Activated T-helper 1 cell treated with Interleukin-2 at 50 U/mL for 16 hours (primary cell): ENCODE results near the gene CELF4.

ENCODE experiments used
- DNase-seq: peaks from one replicate; pipeline ENCODE4 v3.0.0-alpha.2; 2020; ENCODE audit warnings: low read depth

The CELF4 gene

DNA sequence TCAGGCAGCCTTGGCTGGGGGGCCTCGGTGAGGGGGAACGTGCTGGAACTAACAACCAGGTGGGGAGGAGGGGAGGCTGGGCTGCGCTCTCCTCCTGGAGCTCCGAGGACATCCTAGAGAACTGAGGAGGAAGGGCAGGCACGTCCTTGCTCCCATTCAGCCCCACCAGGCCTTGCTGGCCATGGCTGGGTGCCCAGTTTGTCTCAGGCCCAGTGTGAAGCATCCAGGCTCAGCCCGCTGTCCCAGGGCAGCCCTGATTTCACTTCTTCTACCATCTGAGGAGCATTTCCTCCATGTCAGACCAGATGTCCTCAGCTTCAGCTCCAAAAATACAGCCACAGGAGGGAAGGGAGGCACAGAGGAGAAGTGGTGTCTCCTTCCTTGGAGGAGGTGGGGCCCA, 125.4 kb downstream of the CELF4 start:
- DNase-seq: no peak

DNA sequence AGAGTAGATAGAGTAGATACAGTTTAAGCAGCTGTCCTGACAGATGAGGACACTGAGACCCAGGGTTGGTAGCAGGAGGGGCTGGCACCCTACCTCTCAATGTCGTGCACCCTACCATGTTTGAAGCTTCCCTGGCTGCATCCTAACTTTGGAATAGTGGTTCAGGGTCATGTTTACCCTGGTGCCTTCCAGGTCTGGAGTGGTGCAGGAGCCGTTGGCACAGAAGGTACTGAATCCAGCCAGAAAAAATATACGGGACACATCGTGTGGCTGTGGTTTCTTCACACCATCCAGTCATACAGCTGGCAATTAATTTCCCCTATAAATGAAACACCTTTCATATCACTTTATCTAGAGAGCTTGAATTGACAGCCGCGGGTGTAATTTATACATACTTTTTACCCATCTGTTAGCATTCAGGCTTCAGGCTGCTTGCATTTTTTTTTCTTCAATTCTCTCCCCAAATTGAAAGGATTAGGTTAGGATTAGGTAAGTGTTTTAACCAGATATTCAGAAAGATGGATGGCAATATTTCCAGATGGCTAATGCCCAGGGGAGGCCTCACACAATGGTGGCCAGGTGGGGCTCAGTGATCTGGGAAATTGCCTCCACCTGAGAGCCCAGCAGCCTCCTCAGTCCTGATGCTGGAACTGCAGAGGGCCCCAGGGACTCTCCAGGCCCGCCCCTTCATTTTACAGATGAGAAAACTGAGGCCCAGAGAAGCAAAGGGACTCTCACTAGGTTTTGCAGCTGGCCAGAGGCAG, 127.0 kb downstream of the CELF4 start:
- DNase-seq: no peak

DNA sequence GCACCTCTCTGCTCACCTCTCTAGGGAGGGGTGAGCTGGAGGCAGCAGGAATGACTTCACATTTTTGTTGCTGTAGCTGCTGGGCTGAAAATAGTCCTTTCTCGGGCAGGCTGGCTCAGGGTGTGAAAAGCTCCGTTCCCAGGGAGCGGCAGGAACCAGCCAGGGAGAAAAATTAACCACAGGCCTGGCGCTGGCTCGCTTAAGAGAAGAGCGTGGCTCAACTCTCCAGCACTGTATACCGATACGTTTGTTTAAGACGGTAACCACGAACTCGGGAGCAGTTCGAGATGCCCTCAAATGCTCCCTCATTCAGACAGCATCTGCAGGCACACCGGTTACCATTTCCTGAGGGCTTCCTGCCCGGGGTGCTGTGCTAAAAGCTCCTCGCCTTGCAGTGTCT, 129.6 kb downstream of the CELF4 start:
- DNase-seq: no peak

DNA sequence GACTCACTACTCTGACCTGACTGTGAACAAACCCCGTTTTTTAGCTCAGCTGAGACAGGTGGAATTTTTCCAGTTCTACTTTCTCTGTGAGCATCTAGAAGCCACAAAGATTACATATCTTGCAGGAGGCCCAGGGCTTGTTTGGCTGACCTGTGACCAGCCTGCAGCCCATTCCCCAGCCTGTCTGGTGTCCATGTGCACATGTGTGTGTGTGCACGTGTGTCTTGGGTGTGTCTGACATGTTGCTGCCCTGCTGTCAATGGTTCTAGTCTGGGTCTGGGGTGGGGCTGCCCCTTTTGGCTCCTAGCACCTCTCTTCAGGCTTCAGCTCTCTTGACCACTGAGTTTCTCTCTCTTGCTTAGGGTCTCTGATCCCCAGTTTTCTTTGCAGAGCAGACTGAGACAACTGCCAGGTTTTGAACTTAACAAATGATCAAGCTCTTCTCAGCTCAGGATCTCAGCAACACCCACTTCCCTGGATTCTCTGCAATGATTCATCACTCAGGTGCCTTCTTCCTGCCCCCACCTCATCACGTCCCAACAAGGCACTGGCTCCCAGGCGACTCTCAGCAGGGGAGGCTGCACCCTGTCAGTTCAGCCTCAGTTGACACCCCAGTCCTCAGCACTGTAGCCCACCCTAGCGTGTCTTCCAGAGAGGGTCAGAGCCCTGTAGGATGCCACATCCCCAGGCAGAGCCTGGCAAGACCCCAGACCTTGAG, 130.3 kb downstream of the CELF4 start:
- DNase-seq: no peak

DNA sequence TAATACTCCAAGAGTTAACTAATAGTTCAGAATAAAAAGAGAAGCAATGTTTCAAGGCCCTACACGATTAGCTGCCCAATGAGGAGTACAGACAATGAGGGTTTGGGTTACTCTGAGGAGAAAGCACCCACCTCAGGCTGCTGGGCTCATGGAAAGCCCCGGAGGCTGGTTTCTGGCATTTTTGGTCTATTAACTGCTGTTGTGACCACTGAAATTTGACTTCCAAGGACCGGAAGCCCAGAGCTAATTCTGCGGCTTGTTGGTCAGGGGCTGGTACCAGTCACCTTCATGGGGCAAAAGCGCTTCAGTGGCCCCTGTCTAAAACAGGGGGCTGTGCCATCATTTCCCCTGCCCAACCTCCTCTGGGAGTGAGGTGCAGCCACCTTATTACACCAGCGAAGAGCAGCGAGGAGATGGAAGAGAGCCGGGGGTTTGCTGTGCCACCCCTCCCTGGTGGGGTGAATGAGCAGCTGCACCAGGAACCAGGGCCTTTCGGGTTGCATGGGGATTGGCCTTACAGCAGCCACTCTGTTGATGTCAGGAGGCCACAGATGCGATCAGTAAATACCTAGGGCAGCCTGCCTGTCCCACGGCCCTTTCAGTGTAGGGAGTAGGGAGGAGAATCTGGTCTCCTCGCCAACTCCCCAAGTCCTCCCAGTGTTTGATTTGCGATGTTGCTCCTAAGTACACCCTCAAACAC, 131.3 kb downstream of the CELF4 start:
- no peak for DNase-seq

DNA sequence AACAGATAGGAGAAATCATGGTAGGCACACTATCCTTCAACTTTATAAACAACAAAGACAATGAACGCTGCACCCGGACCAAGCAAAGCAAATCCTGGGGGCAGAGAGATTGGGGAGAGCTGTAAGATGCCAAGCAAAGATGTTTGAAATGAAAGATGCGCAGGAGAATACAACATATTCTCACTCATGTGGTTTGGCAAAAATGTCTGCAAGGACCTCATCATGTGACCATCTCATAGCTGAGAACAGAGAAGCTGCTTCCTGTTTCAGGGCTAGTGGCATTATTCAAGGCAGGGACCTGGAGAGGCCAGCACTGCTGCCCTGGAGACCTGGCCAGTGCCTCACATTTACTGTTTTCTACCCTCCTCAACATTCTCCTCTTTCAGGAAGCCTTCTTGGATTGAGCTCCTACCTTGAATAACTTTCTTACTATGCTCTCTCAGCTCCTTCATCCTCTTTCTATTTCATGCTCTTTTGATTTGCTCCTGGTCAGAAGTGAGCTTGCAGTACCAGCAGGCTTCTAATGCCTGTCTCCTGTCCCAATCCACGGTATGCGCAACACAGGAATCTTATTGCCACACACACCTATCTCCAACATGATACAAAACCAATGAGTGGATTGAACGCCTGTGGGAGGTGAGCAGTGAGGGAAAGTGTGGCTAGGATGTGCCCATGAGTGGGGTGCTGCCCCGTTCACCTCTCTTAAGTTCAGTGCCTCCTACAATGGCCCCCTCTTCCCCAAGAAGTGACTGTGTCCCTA, 133.0 kb downstream of the CELF4 start:
- DNase-seq: no peak

DNA sequence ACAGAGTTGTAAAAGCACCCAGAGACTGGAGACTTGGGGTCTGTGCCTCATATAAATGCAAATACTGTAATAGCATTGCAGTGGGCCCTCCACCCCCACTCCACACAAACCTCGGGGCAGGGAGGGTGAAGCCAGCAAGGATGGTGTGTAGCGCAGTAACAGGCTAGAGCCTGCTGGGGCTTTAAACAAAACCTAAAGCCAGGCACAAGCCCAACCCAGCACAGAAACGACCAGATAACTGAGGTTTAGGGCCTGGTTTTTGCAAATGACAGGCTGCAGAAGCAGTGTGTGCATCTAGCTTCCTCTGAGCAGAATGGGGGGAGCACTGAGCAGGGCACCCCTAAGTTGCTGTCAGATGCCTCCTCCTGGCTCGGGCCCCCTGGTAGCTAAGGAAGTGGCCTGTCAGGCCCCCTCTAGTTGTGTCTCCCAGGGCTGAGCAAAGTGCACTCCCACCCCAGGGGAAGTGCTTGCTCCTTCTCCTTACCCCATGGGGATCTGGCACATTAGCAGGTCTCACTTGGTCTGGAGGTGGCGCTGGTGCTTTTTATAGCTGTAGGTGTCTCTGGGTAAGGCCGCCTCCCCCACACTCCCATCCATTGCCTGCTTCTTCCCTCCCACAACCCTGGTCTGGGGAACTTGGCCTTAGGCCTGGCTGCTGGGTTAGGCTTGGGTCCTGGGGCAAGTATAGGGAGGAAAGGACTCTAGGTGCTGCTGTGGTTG, 135.1 kb downstream of the CELF4 start:
- DNase-seq: no peak

DNA sequence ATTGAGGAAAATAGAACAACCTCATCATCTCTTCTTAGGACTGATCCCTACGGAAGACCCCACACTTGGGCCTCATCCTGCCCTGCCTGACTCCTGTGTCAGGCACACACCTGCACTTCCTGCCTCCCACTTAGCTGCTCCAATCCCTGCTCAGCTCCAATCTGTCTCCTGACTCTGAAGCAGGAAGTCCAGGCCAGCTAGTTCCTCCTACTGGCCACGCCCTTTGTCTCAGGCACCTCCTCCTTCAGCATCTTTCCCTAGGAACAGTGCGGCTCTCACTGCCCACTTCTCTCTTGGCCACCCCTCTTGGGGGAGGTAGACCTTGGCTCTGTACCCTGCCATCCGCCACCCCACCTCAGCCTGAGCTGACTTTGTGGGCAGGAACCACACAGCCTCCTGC, 135.8 kb downstream of the CELF4 start:
- DNase-seq: no peak

DNA sequence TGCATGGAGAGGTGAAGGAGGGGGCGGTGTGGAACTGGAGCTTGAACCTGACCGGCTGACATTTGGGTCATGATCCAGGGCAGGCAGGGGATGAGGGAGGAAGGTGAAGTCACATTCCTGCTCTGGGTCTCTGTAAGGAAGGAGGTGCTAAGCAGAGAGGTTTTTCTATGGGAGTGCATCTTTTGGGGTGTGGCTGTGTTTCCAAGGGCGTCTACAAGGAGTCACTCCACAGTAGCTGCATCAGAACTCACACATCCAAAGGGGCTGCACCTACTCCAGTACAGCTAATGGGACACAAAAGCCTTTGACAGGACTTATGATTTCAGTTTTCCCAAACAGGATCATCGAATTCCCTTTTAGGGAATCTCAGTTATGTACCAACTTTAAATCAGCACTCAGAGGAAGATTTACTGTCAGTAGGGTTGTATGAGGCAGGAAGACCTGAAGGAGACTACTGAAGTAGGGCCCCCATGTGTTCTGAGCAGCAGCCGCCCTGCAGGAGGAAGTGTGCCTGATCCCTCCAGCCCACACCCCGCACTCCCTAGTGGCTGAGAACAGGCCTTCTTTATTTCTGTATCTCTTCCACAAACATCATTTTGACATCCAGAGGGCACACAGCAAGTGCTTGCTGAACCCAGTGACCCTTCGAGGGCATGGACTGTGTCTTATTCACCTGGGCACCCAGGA, 137.2 kb downstream of the CELF4 start:
- DNase-seq: no peak

DNA sequence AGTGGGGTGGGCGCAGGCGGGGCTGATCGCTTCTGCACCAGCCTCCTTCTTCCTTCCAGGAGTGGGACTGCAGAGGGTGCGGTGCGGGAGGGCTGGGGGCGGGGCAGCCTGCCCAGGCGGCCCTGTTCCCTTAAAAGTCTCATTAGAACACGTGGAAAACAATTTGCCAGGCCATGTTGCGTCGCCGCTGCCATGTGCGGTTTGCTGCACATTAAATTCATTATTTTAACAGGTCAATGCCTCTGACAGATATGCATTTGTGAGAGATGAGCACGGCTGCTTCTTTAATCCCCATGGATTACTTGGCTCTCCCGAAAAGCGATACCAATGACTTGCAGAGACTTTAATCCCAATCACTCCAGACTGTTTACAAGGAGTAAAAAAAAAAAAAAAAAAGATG, 139.0 kb downstream of the CELF4 start:
- no peak for DNase-seq

DNA sequence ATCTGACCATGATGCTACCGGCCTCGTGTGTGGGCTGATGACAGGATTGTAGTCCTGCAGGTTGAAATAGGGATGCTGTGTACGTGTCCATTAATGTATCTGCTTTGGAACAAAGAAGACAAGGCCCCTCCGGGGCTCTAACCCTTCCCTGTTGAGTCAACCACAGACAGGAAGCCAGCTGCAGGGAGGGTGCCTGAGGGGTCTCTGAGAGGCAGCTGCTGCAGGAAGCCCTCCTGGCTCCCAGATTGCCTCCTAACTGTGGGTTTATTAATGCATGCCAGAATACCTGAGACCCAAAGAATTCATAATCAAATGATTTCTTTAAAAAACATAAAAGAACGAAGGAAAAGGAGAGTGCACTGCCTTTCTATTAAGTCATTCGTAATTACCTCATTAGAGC, 140.4 kb downstream of the CELF4 start:
- no peak for DNase-seq

DNA sequence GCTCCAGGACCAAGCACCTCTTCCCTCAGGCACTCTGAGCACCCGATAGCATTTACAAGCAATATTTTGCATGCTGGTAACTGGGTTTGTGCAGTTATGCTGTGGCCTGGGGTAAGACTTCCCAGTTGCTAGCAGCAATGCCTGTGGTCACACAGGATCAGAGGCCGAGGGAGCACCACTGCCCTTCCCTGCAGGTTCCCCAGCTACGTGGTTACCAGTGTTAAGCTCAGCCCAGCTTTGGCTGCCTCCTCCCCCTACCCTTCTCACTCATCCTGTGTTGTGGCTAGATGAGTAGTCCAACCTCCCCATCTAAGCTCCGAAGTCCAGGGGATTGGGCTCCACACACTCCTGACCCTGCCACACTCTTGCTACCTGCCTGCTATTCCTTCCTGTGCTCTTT, 141.1 kb downstream of the CELF4 start:
- no peak for DNase-seq

DNA sequence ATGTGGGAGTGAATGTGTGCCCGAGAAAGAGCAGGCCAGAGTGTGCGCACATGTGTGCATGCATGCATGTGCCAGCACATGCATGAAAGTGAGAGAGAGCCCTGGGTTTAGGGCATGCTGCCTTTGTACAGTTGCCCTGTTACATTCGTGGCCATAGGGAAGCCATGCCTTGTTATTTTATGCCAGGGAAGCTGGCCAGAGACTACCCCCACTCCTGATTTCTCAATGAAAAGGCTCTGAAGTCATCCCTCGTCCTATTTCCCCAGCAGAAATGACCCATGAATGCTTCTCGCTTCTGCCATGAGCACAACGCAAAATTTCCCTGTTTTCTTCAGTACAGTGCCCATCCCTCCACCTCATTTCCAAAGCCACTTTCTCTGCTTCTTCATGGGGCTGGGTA, 143.0 kb downstream of the CELF4 start:
- DNase-seq: no peak

DNA sequence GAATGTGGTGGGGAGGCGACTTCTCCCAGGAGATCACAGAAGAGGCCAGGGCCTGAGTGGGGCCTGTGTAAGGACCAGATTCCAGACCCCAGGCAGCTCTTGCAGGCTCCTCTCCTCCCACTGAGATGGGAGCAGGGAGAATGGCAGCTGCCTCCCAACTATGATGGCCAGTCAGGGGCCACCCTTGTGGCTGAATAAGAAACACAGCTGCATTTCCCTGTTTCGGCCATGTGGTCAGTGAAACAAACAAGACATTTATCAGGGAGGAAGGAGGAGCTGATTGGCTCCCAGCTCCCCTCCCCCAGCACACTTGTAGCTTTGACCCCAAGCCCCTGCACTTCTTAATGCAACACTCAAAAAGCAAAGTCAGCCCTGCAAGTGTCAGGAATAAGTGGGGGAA, 143.5 kb downstream of the CELF4 start:
- DNase-seq: no peak

DNA sequence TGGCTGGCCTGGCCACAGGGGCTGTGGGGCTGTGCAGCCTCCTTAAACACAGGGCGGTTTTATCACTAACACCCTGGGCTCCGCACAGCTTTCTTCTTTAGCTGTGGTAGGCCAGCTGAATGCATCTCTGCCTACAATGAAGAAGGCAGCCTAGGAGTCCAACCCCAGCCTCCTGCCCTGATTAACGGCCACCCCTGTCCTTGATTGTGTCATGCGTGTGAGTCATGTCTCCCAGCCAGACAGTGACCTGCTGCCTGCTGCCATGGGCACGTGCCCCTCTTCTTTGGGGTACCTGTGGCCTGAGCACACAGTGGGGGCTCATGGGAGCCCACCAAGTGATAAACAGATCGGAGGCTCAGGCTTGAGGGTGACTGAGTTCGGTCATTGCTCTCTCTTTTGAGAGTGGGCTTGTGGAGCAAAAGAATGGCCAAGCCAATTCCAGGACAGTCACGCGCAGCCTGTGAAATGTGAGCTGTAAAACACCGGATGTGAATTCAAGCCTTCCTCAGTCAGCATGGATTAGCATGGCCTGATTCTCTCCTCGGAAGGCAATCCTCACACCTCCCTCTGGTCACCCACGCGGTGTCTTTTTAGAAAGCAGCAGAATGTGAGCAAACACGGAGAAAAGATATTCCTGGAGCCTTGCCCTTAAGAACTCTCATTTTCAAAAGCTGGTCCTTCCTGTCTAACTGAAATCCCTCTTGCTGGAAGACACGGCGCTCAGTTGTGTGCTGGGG, 144.1 kb downstream of the CELF4 start:
- DNase-seq: no peak

DNA sequence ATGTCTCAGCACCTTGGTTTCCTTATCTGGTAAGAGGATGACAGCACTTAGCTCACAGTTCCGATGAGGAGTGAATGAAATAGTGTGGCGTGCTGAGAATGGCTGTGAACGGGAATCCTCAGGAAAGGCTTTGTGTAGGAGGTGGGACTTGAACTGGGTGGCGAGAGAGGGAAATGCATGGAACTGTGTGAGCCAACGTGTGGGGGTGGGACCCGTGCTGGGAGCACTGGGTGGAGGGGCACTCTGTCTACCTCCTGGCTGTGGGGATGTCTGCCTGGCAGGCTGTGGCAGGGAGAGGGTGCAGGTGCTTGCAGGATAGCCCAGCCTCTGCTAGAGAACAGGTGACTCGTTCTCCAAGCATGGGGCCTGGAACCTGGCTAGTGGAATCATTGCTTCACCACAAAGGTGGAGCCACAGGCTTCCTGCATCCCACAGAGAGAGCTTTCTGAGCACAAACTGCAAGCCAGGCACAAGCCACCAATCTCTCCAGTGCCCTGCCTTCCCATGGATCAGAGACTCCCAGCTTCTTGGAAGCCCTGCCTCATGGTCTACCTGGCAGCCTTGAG, 145.2 kb downstream of the CELF4 start:
- DNase-seq: no peak

DNA sequence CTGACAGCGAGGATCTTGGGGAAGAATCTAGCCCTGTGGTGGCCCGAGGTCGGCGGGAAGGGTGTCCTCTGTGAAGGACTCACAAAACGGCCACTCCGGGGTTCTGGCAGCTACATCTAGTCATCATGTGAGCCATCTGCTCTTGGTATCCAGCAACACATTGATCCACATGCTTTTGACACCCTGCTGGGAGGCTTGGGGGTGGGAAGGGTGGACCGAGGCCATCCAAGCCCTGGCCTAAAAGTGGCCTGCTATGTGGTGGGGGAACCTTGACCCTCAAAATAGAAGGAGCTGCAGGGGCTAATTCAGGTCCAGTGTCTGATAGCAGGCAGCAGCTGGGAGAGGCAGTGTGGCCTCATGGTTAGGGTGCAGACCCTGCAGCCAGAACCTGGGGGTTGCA, 145.7 kb downstream of the CELF4 start:
- no peak for DNase-seq

DNA sequence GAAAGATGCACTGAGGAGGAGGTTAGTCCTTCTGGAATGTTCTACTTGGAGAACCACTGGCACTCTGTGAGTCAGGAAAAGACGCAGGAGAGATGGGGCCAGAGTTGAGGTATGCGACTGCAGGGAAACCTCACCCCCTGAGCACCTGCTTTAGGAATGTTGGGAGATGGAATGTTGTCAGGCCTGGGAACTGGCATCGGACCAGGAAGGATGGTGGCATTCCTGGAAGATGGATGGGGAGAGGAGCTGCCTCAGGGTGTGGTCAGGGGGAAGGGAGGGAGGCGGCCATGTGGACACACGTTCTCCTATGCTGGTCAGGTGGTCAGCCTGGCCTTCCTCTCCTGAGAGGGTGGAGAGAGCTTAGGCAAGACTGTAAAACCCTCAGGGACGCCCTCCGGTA, 146.3 kb downstream of the CELF4 start:
- no peak for DNase-seq

DNA sequence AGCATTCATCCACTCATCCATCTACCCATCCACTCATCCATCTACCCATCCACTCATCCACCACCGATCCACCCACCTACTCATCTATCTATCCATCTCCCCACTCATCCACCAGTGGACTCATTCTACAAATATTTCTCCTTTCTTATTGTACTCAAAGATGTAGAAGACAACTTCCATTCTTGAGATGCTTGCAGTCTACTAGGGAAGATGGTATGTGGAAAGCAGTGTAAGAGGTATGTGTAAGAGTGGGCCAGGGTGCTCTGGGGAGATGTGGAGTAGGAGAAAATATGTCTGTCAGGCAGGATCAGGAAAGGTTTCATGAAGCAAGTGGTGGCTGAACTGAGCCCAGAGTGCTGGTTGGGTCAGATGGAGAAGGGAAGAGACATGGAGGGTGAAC, 150.8 kb downstream of the CELF4 start:
- DNase-seq: no peak

DNA sequence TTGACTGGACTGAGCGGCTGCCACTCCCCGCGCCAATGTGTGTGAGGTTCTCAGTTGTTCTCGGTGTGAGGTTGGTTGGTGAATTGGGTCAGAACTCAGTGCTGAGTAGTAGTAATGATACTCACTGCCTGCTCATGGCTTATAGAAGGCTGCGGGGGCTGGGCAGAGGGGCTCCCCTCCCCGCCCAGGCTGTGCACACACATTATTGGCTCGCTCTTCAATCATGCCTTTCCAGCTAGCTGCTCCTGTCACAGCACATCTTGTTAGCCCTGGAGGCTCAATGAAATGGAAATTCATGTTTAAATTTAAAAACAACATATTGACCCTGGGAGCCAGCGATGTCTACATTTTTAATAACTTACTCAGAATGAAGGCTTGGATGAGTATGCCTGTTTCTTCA, 152.8 kb downstream of the CELF4 start:
- no peak for DNase-seq
